ENCODE data around the gene POLD4. TPM values are rescaled to one million over a fixed set of nuclear protein-coding genes. Genes with fewer than 3 reads are reported as not detected.

POLD4 gene
- total and polyA plus RNA-seq, 2 of the 13 experiments (the other 11 are each of a cell fraction or from before 2014, with no cell fraction given) = 10.5 to 27.4 TPM

DNA sequence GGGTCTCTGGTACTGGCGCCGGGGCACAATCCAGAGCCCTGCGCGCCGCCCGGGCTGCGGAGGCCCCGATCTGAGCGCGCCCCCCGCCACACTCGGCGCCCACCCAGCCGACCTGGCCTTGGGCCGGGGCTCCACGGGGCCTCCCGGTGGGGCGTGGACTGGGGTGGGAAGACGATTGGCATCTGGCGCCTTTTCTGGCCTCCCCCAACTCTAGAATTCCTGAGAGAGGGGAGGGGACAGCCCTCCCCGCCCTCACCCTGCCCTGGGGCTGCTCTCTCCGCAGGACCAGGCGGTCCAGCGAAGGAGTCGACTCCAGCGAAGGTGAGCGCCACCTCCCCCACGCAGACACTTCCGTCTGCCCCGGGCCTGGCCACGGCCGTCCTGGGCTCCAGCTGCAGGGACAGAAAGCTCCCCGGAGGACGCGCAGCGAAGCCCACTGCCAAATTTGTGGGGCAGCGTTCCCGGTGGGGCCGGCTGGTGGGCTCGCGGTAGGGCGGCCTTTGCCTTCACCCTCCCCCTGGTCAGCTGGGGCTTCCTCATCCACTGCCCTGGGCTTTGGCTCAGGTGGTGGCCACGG lies 49.4 kb downstream of the POLD4 start (continued):
- TF ChIP-seq RXRB (CRISPR knock-in tag; IDR thresholded peaks at IDR 0.05; ENCODE audit: borderline replicate concordance) = no peak
- peak; percentile 10; the same call in 1 of the 2 replicates for TF ChIP-seq MED1 (CRISPR knock-in tag; IDR thresholded peaks at IDR 0.05)
- TF ChIP-seq DMAP1 (CRISPR knock-in tag; IDR thresholded peaks at IDR 0.05) = 0 out of 2 replicates have a peak, but pooled peaks have one; percentile 37
- TF ChIP-seq THAP11 (CRISPR knock-in tag; IDR thresholded peaks at IDR 0.05) = no peak
- no peak for TF ChIP-seq HCFC1 (IDR thresholded peaks at IDR 0.05; ENCODE audit: low read depth, low read length)
- TF ChIP-seq, protein P1, sequence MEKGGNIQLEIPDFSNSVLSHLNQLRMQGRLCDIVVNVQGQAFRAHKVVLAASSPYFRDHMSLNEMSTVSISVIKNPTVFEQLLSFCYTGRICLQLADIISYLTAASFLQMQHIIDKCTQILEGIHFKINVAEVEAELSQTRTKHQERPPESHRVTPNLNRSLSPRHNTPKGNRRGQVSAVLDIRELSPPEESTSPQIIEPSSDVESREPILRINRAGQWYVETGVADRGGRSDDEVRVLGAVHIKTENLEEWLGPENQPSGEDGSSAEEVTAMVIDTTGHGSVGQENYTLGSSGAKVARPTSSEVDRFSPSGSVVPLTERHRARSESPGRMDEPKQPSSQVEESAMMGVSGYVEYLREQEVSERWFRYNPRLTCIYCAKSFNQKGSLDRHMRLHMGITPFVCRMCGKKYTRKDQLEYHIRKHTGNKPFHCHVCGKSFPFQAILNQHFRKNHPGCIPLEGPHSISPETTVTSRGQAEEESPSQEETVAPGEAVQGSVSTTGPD (CRISPR knock-in tag; IDR thresholded peaks at IDR 0.05) = no peak
- no peak for TF ChIP-seq ZBTB7A (CRISPR knock-in tag; IDR thresholded peaks at IDR 0.05)
- TF ChIP-seq YY1 (IDR thresholded peaks at IDR 0.05; ENCODE audit: insufficient read depth, insufficient replicate concordance, low read depth, low read length) = no peak
- TF ChIP-seq TBX2 (CRISPR knock-in tag; IDR thresholded peaks at IDR 0.05; ENCODE audit: borderline replicate concordance) = peak; percentile 46; the same call in 1 of the 2 replicates
- TF ChIP-seq CCDC6 (CRISPR knock-in tag; IDR thresholded peaks at IDR 0.05) = no peak
- TF ChIP-seq, protein P2, sequence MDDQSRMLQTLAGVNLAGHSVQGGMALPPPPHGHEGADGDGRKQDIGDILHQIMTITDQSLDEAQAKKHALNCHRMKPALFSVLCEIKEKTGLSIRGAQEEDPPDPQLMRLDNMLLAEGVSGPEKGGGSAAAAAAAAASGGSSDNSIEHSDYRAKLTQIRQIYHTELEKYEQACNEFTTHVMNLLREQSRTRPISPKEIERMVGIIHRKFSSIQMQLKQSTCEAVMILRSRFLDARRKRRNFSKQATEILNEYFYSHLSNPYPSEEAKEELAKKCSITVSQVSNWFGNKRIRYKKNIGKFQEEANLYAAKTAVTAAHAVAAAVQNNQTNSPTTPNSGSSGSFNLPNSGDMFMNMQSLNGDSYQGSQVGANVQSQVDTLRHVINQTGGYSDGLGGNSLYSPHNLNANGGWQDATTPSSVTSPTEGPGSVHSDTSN (CRISPR knock-in tag; IDR thresholded peaks at IDR 0.05; ENCODE audit: borderline replicate concordance) = 0 out of 2 replicates have a peak, but pooled peaks have one; percentile 24
- TF ChIP-seq, protein P3, sequence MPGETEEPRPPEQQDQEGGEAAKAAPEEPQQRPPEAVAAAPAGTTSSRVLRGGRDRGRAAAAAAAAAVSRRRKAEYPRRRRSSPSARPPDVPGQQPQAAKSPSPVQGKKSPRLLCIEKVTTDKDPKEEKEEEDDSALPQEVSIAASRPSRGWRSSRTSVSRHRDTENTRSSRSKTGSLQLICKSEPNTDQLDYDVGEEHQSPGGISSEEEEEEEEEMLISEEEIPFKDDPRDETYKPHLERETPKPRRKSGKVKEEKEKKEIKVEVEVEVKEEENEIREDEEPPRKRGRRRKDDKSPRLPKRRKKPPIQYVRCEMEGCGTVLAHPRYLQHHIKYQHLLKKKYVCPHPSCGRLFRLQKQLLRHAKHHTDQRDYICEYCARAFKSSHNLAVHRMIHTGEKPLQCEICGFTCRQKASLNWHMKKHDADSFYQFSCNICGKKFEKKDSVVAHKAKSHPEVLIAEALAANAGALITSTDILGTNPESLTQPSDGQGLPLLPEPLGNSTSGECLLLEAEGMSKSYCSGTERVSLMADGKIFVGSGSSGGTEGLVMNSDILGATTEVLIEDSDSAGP (CRISPR knock-in tag; IDR thresholded peaks at IDR 0.05; ENCODE audit: borderline replicate concordance) = peak; percentile 19
- TF ChIP-seq, protein P4, sequence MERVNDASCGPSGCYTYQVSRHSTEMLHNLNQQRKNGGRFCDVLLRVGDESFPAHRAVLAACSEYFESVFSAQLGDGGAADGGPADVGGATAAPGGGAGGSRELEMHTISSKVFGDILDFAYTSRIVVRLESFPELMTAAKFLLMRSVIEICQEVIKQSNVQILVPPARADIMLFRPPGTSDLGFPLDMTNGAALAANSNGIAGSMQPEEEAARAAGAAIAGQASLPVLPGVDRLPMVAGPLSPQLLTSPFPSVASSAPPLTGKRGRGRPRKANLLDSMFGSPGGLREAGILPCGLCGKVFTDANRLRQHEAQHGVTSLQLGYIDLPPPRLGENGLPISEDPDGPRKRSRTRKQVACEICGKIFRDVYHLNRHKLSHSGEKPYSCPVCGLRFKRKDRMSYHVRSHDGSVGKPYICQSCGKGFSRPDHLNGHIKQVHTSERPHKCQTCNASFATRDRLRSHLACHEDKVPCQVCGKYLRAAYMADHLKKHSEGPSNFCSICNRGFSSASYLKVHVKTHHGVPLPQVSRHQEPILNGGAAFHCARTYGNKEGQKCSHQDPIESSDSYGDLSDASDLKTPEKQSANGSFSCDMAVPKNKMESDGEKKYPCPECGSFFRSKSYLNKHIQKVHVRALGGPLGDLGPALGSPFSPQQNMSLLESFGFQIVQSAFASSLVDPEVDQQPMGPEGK (CRISPR knock-in tag; IDR thresholded peaks at IDR 0.05) = peak; percentile 66
- no peak for TF ChIP-seq TEAD3 (CRISPR knock-in tag; optimal IDR thresholded peaks at IDR 0.05; ENCODE audit: borderline replicate concordance)
- peak; percentile 20; the same call in 1 of the 2 replicates for TF ChIP-seq ZNF501 (CRISPR knock-in tag; IDR thresholded peaks at IDR 0.05)
- no peak for TF ChIP-seq ZNF350 (CRISPR knock-in tag; IDR thresholded peaks at IDR 0.05; ENCODE audit: borderline replicate concordance, low read depth)
- TF ChIP-seq STAG1 (CRISPR knock-in tag; IDR thresholded peaks at IDR 0.05) = no peak
- no peak for TF ChIP-seq ZMYM2 (CRISPR knock-in tag; IDR thresholded peaks at IDR 0.05)
- 0 out of 2 replicates have a peak, but pooled peaks have one; percentile 41 for TF ChIP-seq ZNF782 (CRISPR knock-in tag; IDR thresholded peaks at IDR 0.05; ENCODE audit: borderline replicate concordance)
- no peak for TF ChIP-seq CBX5 (CRISPR knock-in tag; IDR thresholded peaks at IDR 0.05; ENCODE audit: borderline replicate concordance)
- TF ChIP-seq SRY (CRISPR knock-in tag; IDR thresholded peaks at IDR 0.05) = 0 out of 2 replicates have a peak, but pooled peaks have one; percentile 35
- TF ChIP-seq RORA (CRISPR knock-in tag; IDR thresholded peaks at IDR 0.05) = no peak
- TF ChIP-seq MAFG (CRISPR knock-in tag; IDR thresholded peaks at IDR 0.05) = no peak
- TF ChIP-seq, protein P5, sequence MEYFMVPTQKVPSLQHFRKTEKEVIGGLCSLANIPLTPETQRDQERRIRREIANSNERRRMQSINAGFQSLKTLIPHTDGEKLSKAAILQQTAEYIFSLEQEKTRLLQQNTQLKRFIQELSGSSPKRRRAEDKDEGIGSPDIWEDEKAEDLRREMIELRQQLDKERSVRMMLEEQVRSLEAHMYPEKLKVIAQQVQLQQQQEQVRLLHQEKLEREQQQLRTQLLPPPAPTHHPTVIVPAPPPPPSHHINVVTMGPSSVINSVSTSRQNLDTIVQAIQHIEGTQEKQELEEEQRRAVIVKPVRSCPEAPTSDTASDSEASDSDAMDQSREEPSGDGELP (IDR thresholded peaks at IDR 0.05; ENCODE audit: borderline replicate concordance, low read depth) = no peak
